ENCODE measurements around the gene TLR3.

- TF ChIP-seq ELF4 (IDR thresholded peaks at IDR 0.05) (no peak), TARDBP (IDR thresholded peaks at IDR 0.05) (no peak), NFRKB (IDR thresholded peaks at IDR 0.05) (no peak)
Observed at GRCh38 chr4:186030795-186031194, 38.2 kb upstream of the TLR3 start.

All from HEK293T (cell line).